Fibroblast of lung (primary cell): ENCODE results near the gene USP9Y. TPM values are rescaled to one million over a fixed set of nuclear protein-coding genes. Genes with fewer than 3 reads are reported as not detected.

Source experiments
- DNase-seq, 2 donors: peaks; one replicate each; pipeline versions ENCODE4 v3.0.0 to v3.0.0-alpha.2; 2010; ENCODE audit warnings: low read depth in 2 of 2
- H2AFZ ChIP-seq: 2 replicates; pipeline ENCODE4 v1.5.1; 2012; ENCODE audit warnings: low read length, control low read depth, inconsistent platforms
- H3K27ac ChIP-seq: 2 replicates; pipeline ENCODE4 v1.5.1; 2011; ENCODE audit warnings: low read length, control low read depth; ENCODE audit not compliant: insufficient read depth
- H3K27me3 ChIP-seq: 2 replicates; pipeline ENCODE4 v1.5.1; 2011; ENCODE audit warnings: mild to moderate bottlenecking, low read length; ENCODE audit not compliant: control insufficient read depth, insufficient read depth
- H3K36me3 ChIP-seq: 2 replicates; pipeline ENCODE4 v1.5.1; 2011; ENCODE audit warnings: low read length; ENCODE audit not compliant: control insufficient read depth, insufficient read depth
- H3K4me1 ChIP-seq: 2 replicates; pipeline ENCODE4 v1.5.1; 2011; ENCODE audit warnings: low read length; ENCODE audit not compliant: control insufficient read depth, insufficient read depth; ENCODE audit errors: extremely low read depth
- H3K4me2 ChIP-seq: 2 replicates; pipeline ENCODE4 v1.5.1; 2011; ENCODE audit warnings: low read length, control low read depth; ENCODE audit not compliant: insufficient read depth; ENCODE audit errors: extremely low read depth
- H3K4me3 ChIP-seq, 4 experiments: fragments of 200-600 bp in 1 of 4; sonication (generic) in 1 of 4; replicated peaks in 1 of 4; 2 replicates each; pipeline ENCODE4 v1.5.1; 2011 to 2016; ENCODE audit warnings: low read length in 4 of 4, low read depth in 3 of 4, mild to moderate bottlenecking in 3 of 4, control low read depth in 2 of 4, inconsistent platforms in 1 of 4, mixed read lengths in 1 of 4; ENCODE audit not compliant: insufficient read depth in 1 of 4; ENCODE audit errors: control extremely low read depth in 1 of 4
- H3K79me2 ChIP-seq: 2 replicates; pipeline ENCODE4 v1.5.1; 2012; ENCODE audit warnings: mild to moderate bottlenecking, low read length, inconsistent platforms; ENCODE audit not compliant: control insufficient read depth, insufficient read depth
- H3K9ac ChIP-seq: 2 replicates; pipeline ENCODE4 v1.5.1; 2011; ENCODE audit warnings: mild to moderate bottlenecking, low read length, control low read depth; ENCODE audit not compliant: insufficient read depth
- H3K9me3 ChIP-seq: 2 replicates; pipeline ENCODE4 v1.5.1; 2012; ENCODE audit warnings: low read depth, low read length; ENCODE audit not compliant: control insufficient read depth, insufficient read depth
- H4K20me1 ChIP-seq: 2 replicates; pipeline ENCODE4 v1.5.1; 2011; ENCODE audit warnings: low read length; ENCODE audit not compliant: control insufficient read depth, insufficient read depth; ENCODE audit errors: extremely low read depth
- EZH2 ChIP-seq: IDR thresholded peaks from 2 replicates; pipeline ENCODE4 v1.5.1; 2012; ENCODE audit warnings: low read length, control low read depth, mild to moderate bottlenecking; ENCODE audit errors: missing control alignments
- polyA plus RNA-seq, 2 donors: library from polyadenylated mRNA; depleted of rRNA in 1 of 2; stranded (reverse) in 1 of 2; unstranded in 1 of 2; fragments of >200 nt; gene quantifications; 2 replicates each; pipeline ENCODE4 v1.2.1, GENCODE V29; 2011 to 2012; ENCODE audit warnings: missing spikeins in 1 of 2
- total RNA-seq: library from RNA; depleted of rRNA; stranded (reverse); fragments of >200 nt; gene quantifications from 2 replicates; pipeline ENCODE4 v1.2.1, GENCODE V29; 2014
- TF ChIP-seq, protein P1 (sequence below), 2 donors: IDR thresholded peaks in 1 of 2; conservative IDR thresholded peaks in 1 of 2; 1 replicate in 1 of 2; 2 replicates in 1 of 2; pipeline ENCODE4 v1.5.1; 2011 to 2012; ENCODE audit warnings: low read length in 2 of 2, control low read depth in 1 of 2, inconsistent platforms in 1 of 2, low read depth in 1 of 2, mild to moderate bottlenecking in 1 of 2

Gene USP9Y
- total and polyA plus RNA-seq, 2 donors (not counting 1 experiment from before 2014, with no cell fraction given): 39.6 TPM; not detected in 1

DNA sequence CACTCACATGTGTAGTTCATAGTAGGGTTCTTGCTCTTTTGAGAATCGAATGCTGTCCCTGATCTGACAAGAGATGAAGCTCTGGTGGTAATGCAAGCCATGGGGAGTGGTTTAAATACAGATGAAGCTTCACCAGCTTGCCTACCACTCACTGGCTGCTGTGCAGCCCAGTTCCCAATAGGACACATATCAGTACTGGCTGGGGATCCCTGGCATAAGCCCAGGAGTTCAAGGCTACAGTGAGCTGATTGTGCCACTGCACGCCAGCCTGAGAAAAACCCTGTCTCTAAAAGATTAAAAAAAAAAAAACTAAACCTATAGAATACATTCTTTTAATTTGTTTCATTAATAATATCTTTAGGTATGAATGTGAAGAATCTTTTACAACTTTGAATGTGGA, 136.5 kb downstream of the USP9Y start:
- Histone ChIP-seq H3K4me2 (no peak overlapping the region), H4K20me1 (no peaks in the 10 kb centered on the region), H3K27ac (no peak overlapping the region), H3K27me3 (no peaks in the 10 kb centered on the region), H3K36me3 (no peaks in the 10 kb centered on the region), H3K79me2 (no peaks in the 10 kb centered on the region), H3K9ac (no peak overlapping the region), H3K9me3 (no peaks in the 10 kb centered on the region), H3K4me3 (no peak overlapping the region), H2AFZ (no peak overlapping the region), H3K4me1 (no peaks in the 10 kb centered on the region)
- no peak for DNase-seq
- no peak for TF ChIP-seq EZH2
- TF ChIP-seq, protein P1, sequence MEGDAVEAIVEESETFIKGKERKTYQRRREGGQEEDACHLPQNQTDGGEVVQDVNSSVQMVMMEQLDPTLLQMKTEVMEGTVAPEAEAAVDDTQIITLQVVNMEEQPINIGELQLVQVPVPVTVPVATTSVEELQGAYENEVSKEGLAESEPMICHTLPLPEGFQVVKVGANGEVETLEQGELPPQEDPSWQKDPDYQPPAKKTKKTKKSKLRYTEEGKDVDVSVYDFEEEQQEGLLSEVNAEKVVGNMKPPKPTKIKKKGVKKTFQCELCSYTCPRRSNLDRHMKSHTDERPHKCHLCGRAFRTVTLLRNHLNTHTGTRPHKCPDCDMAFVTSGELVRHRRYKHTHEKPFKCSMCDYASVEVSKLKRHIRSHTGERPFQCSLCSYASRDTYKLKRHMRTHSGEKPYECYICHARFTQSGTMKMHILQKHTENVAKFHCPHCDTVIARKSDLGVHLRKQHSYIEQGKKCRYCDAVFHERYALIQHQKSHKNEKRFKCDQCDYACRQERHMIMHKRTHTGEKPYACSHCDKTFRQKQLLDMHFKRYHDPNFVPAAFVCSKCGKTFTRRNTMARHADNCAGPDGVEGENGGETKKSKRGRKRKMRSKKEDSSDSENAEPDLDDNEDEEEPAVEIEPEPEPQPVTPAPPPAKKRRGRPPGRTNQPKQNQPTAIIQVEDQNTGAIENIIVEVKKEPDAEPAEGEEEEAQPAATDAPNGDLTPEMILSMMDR (conservative IDR thresholded peaks at IDR 0.05 in 1 of 2, IDR thresholded peaks at IDR 0.05 in 1 of 2; ENCODE audit: low read depth in 1 of 2, low read length in 2 of 2): no peak

DNA sequence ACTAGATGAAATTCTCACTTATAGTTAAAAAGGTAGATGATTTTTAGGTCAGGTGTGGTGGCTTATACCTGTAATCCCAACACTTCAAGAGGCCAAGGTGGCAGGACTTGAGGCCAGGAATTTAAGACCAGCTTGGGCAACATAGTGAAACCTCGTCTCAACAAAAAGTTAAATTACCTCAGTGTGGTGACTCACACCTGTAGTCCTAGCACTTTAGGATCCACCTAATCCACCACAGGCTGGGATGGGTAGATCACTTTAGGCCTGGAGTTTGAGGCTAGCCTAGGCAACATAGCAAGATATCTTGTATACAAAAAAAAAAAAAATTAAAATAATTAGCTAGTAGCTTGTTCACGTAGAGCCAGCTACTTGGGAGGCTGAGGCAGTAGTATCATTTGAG, 140.3 kb downstream of the USP9Y start:
- no peaks in the 10 kb centered on the region for H4K20me1 ChIP-seq
- no peak for DNase-seq
- no peak for TF ChIP-seq EZH2
- TF ChIP-seq, protein P1 (conservative IDR thresholded peaks at IDR 0.05 in 1 of 2, IDR thresholded peaks at IDR 0.05 in 1 of 2; ENCODE audit: low read depth in 1 of 2, low read length in 2 of 2): no peak
- no peak overlapping the region for H3K4me2 ChIP-seq
- no peaks in the 10 kb centered on the region for H3K9me3 ChIP-seq
- no peaks in the 10 kb centered on the region for H3K27me3 ChIP-seq
- H3K36me3 ChIP-seq: no peaks in the 10 kb centered on the region
- H3K9ac ChIP-seq: no peak overlapping the region
- H2AFZ ChIP-seq: no peak overlapping the region
- no peak overlapping the region for H3K4me3 ChIP-seq
- H3K27ac ChIP-seq: no peak overlapping the region
- H3K79me2 ChIP-seq: no peaks in the 10 kb centered on the region
- no peaks in the 10 kb centered on the region for H3K4me1 ChIP-seq

DNA sequence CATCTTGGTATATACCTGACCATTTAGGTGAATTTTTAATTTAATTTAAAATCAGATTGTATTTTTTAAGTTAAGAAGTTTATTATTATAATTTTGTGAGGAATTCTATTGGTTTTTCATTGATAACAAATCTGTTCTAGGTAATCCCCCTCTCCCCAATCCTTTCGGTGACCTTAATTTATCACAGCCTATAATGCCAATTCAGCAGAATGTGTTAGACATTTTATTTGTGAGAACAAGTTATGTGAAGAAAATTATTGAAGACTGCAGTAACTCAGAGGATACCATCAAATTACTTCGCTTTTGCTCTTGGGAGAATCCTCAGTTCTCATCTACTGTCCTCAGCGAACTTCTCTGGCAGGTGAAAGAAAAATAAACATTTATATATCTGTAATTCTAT, 145.8 kb downstream of the USP9Y start:
- Histone ChIP-seq H3K27ac (no peak overlapping the region), H3K27me3 (no peaks in the 10 kb centered on the region), H3K4me1 (no peaks in the 10 kb centered on the region), H4K20me1 (no peaks in the 10 kb centered on the region), H3K4me3 (no peak overlapping the region), H3K79me2 (no peaks in the 10 kb centered on the region), H2AFZ (no peak overlapping the region), H3K9ac (no peak overlapping the region), H3K9me3 (no peaks in the 10 kb centered on the region), H3K36me3 (no peaks in the 10 kb centered on the region), H3K4me2 (no peak overlapping the region)
- no peak for TF ChIP-seq EZH2
- TF ChIP-seq, protein P1 (conservative IDR thresholded peaks at IDR 0.05 in 1 of 2, IDR thresholded peaks at IDR 0.05 in 1 of 2; ENCODE audit: low read depth in 1 of 2, low read length in 2 of 2): no peak
- no peak for DNase-seq
